ENCODE measurements around the gene SLC24A4.

DNA sequence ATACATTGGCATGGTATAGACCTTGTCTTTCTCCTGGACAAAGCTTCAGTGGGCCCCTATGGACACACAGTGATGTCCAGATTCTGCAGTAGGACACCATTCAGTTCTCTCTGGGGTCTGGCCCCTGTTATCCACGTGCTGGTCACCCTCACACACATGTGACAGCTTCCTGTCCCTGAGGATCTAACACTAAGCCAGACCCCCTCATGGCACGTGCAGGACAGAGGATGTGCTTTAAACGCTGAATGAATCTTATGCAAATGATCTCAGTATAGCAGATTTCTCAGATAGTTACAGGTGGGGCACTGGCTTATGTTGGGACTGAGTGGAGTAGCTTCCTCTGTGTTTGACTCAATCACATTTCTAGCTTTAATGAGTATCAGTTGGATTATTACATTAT is 33.7 kb downstream of the SLC24A4 start:
- TF ChIP-seq, protein P1, sequence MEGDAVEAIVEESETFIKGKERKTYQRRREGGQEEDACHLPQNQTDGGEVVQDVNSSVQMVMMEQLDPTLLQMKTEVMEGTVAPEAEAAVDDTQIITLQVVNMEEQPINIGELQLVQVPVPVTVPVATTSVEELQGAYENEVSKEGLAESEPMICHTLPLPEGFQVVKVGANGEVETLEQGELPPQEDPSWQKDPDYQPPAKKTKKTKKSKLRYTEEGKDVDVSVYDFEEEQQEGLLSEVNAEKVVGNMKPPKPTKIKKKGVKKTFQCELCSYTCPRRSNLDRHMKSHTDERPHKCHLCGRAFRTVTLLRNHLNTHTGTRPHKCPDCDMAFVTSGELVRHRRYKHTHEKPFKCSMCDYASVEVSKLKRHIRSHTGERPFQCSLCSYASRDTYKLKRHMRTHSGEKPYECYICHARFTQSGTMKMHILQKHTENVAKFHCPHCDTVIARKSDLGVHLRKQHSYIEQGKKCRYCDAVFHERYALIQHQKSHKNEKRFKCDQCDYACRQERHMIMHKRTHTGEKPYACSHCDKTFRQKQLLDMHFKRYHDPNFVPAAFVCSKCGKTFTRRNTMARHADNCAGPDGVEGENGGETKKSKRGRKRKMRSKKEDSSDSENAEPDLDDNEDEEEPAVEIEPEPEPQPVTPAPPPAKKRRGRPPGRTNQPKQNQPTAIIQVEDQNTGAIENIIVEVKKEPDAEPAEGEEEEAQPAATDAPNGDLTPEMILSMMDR (IDR thresholded peaks at IDR 0.05; ENCODE audit: poor library complexity), result no peak
- no peak for TF ChIP-seq EZH2 (IDR thresholded peaks at IDR 0.05; ENCODE audit: borderline replicate concordance)

All from hepatocyte (in vitro differentiated cells).